GM19193 (cell line): Measurements from ENCODE around the gene FER.

Experiments
- POLR2A ChIP-seq: IDR thresholded peaks from 4 replicates; pipeline ENCODE4 v1.6.1; 2011; ENCODE audit not compliant: insufficient read depth, insufficient read length; ENCODE audit errors: extremely low read depth

FER gene

DNA sequence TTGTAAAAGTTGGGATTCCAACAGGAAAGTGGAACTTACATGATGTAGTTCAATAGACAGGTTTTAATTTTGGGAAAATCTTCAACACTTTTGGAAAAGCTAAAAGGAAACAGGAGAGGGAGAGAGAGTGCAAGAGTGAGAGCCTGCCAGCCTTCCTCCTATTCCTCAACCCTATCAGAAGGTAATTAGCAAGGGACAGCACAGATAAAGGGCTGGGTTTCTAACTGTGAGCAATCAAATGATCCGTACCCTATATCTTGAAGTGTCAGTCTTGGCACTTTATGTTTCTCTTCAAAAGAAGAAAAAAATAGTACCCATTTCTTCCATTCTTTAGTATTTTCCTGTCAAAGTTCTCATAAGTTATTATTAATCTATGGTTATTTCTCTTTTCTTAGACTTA lies 79.4 kb downstream of the FER start:
- TF ChIP-seq POLR2A: no peak

DNA sequence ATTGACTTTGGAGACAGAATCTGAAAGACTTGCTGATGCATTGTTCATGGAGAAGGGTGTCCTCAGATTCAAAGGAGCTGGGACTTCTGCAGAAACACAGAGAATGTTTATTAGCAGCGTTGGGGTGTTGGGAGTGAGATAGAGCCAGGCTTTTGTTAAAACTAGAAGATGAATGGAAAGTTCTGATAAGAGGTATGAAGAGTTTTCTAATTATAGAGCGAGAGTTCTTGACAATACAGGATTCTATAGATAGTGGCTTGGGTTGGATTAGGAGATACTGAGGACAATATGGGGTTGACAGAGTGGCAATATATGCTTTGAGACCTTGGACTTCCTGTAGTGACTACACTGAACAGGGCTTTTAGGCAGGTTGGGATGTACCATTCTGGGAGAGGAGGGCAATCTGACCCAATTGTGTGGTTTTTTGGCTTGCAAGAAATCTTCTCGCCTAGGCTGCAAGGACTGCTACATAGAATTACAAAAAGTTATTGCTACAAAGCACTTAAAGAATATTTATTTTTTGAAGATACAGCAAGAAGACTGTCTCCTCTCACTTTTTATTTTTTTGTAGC lies 83.1 kb downstream of the FER start:
- TF ChIP-seq POLR2A: no peak

DNA sequence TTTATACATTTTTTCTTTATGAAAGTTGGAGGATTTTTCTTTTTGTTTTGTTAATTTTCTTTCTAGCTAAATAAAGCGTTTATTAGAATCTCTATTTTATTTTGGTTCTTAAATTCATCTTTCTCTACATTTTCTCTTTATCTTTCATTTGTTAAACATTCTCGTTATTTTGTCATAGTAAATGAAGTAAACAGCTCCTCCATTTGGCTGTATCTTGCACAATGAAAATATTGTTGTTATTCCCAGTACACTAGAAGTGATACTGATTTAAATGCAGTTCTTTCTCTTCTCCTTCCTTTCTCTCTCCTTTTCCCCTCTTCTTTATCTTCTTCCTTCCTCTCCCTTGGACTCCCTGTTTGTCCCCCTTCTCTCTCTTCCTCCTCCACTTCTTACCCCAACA lies 88.8 kb downstream of the FER start:
- no peak for TF ChIP-seq POLR2A

DNA sequence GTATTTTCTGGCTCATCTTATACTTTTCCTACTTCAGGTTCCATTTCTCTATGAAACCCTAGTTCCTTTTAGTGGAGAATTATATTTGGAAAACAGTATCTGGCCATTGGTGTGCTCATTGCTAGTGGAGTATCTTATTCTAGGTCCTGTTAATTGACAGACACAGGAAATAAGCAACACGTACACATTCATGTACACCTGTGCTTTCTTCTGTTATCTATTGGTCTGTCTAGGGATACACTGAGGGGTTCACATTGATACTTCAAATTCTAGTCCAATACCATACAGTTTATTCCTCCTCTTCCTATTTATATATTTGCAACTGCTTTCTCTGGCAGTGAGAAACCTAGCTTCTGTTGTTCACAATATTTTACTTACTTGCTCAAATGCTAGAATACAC lies 110.2 kb downstream of the FER start:
- TF ChIP-seq POLR2A: no peak

DNA sequence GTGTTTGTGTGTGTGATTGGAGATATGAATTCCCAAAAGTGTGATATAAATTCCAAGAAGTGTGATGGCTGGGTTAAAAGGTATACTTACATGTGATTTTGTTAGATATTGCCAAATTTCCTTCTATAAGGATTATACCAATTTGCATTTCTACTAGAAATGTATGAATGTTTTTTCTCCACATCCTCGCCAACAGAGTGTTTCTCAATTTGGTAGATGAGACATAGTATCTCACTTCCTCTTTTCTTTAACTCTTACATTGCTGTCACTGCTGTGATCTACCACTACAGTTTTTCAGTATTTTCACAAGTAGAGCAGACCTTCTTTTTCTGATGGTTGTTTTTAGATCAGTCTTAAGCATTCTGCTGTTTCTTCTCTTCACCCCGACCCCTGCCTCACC lies 111.3 kb downstream of the FER start:
- TF ChIP-seq POLR2A: no peak

DNA sequence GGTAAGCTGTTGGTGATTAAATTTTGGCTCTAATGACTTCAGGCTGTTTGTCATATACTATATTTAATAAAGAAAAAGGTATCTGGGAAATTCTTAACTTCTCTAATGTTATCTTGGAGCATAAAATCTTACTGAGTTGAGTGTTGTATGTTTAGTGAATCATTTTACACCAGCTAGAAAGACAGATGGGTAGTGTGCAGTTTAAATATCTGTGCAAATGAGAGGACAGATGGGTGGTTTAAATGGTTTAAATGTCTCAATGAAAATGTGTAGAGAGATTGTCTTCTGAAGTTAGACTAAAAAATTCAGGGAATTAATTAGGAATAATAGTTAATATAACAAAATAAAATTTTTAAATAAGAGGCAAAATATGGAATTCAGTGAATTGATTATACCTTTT lies 114.5 kb downstream of the FER start:
- TF ChIP-seq POLR2A: no peak

DNA sequence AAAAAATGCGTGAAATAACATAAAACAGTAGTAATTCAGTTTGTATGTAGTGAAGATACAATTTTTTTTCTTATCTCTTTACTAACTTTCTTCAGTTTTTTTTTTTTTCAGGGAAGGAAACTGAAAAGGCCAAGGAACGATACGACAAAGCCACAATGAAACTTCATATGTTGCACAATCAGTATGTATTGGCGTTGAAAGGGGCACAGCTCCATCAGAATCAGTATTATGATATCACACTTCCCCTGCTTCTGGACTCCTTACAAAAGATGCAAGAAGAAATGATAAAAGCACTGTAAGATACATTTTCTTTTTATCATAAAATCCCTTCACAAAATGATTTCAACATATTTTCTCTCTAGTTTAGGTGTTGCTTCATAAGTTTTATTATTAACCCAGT lies 120.0 kb downstream of the FER start:
- no peak for TF ChIP-seq POLR2A

DNA sequence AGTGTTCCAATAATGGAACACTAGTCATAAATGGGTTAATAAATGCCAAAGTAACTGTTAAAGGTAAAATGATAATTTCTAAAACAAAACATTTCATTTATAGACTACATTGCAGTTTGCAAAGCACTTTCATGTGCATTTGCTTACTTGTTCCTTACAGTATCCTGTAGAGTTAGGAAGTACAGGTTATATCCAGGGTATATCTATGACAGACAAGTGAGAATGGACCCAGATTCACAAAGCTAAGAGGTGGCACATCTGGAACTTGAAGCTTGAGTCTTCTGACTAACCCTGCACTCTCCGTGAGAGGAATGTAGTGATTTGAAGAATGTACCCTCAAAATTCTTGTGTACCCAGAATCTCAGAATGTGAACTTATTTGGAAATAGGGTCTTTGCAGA lies 121.4 kb downstream of the FER start:
- TF ChIP-seq POLR2A: no peak

DNA sequence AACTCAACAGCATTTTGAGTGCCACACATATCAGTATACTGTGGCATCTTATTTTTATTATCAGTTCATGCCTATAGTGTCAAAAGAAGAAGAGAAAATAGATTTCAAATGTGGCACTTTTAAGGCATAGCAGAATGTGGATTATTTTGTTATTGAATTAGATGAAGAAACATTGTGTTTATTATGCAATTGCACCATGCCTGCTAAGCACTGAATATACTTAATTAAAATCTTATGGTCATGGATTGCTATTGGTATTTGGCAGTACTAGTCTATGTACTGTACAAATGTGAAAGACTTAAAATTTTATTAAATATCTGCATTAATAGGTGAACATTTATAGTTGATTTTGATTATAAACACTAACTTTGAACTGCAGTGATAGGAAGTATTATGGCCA lies 128.8 kb downstream of the FER start:
- no peak for TF ChIP-seq POLR2A

DNA sequence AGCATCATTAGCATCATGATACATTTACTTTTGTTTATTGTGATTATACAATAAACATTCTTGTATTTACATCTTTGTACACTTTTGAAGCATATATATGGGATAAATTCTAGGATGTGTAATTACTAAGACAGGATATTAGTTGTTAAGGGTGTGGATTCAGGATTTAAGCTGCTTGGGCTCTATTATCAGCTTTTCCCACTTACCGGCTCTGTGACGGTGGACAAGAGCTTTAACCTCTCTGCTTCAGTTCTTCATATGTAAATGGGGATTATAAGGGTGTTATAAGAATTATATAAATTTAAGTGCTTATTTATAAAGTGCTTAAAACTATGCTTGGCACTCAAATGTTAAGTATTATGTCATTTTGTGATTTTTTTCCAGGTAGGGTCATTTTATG lies 131.1 kb downstream of the FER start:
- no peak for TF ChIP-seq POLR2A

DNA sequence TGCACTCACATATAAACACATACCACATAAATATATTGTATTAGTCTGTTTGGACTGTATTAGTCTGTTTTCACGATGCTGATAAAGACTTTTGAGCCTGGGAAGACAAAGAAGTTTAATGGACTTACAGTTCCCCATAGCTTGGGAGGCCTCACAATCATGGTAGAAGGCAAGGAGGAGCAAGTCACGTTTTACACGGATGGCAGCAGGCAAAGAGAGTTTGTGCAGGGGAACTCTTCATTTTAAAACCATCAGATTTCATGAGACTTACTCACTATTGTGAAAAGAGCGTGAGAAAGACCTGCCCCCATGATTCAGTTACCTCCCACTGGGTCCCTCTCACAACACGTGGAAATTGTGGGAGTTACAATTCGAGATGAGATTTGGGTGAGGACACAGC lies 133.4 kb downstream of the FER start:
- TF ChIP-seq POLR2A: no peak

DNA sequence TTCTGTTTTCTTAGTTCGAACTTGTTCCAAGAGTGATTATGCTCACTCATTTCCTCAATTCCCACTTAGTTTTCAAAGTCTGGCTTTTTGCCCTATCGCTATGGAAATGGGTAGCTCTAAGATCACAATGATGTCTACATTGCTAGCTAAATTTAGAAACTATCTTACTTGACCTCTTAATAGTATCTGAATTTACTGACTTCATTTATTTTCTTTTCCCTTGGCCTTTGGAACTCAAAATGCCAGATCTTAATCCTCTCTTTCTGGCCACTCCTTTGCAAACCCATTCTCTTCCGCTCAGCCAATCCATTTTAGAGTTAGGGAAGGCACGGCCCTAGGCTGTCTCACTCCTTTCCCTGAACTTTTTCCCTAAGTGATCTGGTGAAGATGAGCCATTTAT lies 137.0 kb downstream of the FER start:
- no peak for TF ChIP-seq POLR2A

DNA sequence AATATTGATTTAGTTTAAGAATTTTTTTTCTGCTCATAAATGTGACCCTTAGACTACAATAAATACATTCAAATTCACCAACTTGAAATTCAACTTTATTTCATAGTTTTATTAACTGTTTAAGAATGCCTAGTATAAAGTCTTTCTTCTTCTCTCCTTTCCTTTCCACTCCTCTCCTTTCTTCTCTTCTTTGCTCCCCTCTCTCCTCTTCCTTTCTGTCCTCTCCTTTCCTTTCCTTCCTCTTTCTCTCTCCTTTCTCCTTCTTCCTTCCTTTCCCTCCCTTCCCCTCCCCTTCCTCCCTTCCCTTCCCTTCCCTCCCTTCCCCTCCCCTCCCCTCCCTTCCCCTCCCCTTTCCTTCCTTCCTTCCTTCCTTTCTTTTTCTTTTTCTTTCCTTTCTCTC lies 150.6 kb downstream of the FER start:
- TF ChIP-seq POLR2A: no peak

DNA sequence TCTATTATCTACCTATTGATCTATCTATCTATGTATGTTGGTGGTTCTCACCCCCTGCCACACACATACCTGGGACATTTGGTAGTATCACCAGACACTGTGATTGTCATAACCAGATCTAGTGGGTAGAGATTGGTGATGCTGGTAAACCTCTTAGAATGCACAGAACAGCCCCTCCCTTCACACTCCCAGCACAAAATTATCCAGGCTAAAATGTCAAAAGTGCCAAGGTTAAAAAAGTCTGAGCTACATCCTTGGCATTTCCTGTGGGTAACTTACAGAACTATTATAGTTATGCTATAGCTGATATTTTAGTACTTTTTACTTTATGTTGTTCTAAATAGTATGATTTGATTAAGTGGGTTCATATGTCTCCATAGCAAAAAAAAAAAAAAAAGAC lies 151.0 kb downstream of the FER start:
- no peak for TF ChIP-seq POLR2A

DNA sequence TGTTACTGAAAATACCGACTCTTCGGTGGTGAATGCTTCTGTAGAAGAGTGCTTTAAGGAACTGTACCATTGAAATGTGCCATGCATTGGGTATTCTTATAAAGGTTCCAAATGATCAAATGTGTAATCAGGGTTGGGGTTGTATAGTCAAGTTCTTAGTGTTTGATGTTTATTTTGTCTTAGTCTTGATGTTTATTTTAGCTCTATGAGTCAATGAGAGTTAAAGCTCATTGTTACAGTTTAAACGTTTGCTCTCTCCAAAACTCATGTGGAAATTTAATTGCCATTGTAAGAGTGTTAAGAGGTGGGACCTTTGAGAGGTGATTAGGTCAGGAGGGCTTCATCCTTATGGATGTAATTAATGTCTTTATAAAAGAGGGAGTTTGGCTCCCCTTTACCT lies 153.0 kb downstream of the FER start:
- TF ChIP-seq POLR2A: no peak

DNA sequence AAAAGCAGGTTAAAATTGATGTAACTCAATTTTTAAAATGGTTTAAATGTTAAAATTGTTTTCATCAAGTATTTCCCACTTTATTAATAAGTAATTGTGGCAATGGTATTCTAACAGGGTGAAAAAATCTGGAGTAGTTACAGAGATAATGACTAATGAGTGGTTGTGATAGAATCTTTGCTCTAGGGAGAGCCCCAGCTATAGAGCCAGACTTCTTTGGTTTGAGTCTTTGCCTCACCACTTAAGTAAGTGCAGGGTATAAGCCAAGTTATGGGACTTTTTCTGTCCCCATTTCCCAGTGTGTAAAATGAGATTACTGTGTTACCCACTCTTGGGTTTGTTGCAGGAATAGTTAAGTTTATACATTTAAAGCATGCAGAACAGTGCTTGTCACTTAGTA lies 158.1 kb downstream of the FER start:
- TF ChIP-seq POLR2A: no peak

DNA sequence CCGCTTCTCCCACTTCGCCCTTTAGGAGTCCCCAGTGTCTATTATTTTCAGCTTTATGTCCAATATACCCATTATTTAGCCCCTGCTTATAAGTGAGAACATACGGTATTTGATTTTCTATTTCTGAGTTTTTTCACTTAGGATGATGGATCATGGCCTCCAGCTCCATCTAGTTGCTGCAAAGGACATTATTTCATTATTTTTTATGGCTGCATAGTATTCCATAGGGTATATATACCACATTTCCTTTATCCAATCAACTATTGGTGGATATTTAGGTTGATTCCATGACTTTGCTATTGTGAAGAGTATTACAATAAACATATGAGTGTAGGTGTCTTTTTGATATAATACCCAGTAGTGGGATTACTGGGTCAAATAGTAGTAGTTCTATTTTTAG lies 162.9 kb downstream of the FER start:
- TF ChIP-seq POLR2A: no peak
